Measurements from ENCODE around the gene FAM107A. TPM values are rescaled to one million over a fixed set of nuclear protein-coding genes. Genes with fewer than 3 reads are reported as not detected.

FAM107A gene
- total and polyA plus RNA-seq, 2 of the 4 experiments (the other 2 are of a cell fraction), result not detected

DNA sequence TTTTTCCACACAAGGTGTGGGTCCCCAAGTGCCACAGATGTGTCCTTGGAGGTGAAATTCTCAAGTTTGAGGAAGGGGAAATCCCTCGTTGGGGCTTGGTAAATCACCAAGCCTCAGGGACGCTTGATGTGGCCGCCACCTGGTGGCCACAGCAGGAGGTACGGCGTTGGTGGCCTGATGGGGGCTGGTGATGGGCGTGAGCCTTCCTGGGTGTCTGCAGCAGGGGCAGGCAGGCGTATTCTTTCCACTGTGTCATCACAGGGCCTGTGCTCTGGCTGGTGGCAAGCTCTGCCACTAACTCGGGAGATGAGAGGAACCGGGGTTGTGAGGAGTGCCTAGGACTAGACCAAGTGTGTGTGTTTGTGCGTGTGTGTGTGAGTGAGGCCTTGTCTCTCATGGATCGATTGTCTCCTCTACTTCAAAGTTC lies 44.4 kb downstream of the FAM107A start:
- peak overlapping the region; percentile 49; the same call in 1 of the 2 replicates for H3K4ac ChIP-seq (ENCODE audit: low read depth, low read length)
- H2BK15ac ChIP-seq (ENCODE audit: low read depth, low read length), result no peak overlapping the region
- H2BK120ac ChIP-seq (ENCODE audit: low read depth, low read length), result no peak overlapping the region
- H2BK5ac ChIP-seq (ENCODE audit: low read depth, low read length, poor library complexity, severe bottlenecking), result no peak overlapping the region
- peak overlapping the region in 1 of 2 experiments; percentile 85; a peak in 2 of 4 replicates for H4K8ac ChIP-seq (ENCODE audit: low read depth in 2 of 2, low read length in 2 of 2)
- H3K18ac ChIP-seq (ENCODE audit: low read depth, low read length), result no peak overlapping the region
- intact Hi-C loops (cut with micrococcal nuclease), result loop anchor here (1.0 to 5.0 kb wide), 5 partner anchors 41 to 227 kb away; partner anchors contain the start of genes HTD2, KCTD6, PDHB and RPP14
- H2AK9ac ChIP-seq (replicated peaks; ENCODE audit: low read depth, low read length, poor library complexity), result peak overlapping the region; percentile 59
- peaks cover 3% of the 10 kb centered on the region; the same call in 1 of the 2 replicates for H3K36me3 ChIP-seq (ENCODE audit: control insufficient read depth, insufficient read depth, low read length)
- dilution Hi-C loops (cut with HindIII; ENCODE audit: low sequenced_read_pairs, unreplicated experiment), result no loop called here
- H3K4me3 ChIP-seq (ENCODE audit: insufficient read depth, low read depth, low read length), result no peak overlapping the region
- H3K56ac ChIP-seq (ENCODE audit: extremely low read depth, insufficient read depth, low read length), result no peak overlapping the region
- H3K27me3 ChIP-seq (ENCODE audit: control insufficient read depth, insufficient read depth, low read length), result no peaks in the 10 kb centered on the region
- no peak overlapping the region for H3K27ac ChIP-seq (ENCODE audit: insufficient read depth, low read length)
- peaks cover 18% of the 10 kb centered on the region for H3K4me1 ChIP-seq (ENCODE audit: control insufficient read depth, insufficient read depth, low read length)
- 0 out of 2 replicates have a peak overlapping the region, but pooled peaks have one; percentile 51 for H3K14ac ChIP-seq (replicated peaks; ENCODE audit: low read depth, low read length)
- H3K23ac ChIP-seq (ENCODE audit: low read depth, low read length), result no peak overlapping the region
- peak overlapping the region; percentile 89 for H4K5ac ChIP-seq (ENCODE audit: low read depth, low read length)
- H3K79me1 ChIP-seq (ENCODE audit: low read depth in 1 of 2, low read length in 2 of 2), result no peaks in the 10 kb centered on the region
- TF ChIP-seq RAD21 (IDR thresholded peaks at IDR 0.05; ENCODE audit: low read length), result peak; percentile 92
- no peak for TF ChIP-seq MXI1 (IDR thresholded peaks at IDR 0.05; ENCODE audit: borderline replicate concordance, low read depth, low read length)
- TF ChIP-seq, protein P1, sequence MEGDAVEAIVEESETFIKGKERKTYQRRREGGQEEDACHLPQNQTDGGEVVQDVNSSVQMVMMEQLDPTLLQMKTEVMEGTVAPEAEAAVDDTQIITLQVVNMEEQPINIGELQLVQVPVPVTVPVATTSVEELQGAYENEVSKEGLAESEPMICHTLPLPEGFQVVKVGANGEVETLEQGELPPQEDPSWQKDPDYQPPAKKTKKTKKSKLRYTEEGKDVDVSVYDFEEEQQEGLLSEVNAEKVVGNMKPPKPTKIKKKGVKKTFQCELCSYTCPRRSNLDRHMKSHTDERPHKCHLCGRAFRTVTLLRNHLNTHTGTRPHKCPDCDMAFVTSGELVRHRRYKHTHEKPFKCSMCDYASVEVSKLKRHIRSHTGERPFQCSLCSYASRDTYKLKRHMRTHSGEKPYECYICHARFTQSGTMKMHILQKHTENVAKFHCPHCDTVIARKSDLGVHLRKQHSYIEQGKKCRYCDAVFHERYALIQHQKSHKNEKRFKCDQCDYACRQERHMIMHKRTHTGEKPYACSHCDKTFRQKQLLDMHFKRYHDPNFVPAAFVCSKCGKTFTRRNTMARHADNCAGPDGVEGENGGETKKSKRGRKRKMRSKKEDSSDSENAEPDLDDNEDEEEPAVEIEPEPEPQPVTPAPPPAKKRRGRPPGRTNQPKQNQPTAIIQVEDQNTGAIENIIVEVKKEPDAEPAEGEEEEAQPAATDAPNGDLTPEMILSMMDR (conservative IDR thresholded peaks at IDR 0.05; ENCODE audit: low read depth, low read length), result peak; percentile 95
- no peak for TF ChIP-seq NFE2L2 (IDR thresholded peaks at IDR 0.05; ENCODE audit: low read depth, low read length)
- TF ChIP-seq, protein P2, sequence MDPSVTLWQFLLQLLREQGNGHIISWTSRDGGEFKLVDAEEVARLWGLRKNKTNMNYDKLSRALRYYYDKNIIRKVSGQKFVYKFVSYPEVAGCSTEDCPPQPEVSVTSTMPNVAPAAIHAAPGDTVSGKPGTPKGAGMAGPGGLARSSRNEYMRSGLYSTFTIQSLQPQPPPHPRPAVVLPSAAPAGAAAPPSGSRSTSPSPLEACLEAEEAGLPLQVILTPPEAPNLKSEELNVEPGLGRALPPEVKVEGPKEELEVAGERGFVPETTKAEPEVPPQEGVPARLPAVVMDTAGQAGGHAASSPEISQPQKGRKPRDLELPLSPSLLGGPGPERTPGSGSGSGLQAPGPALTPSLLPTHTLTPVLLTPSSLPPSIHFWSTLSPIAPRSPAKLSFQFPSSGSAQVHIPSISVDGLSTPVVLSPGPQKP (IDR thresholded peaks at IDR 0.05; ENCODE audit: borderline replicate concordance, low read depth, low read length), result no peak
- TF ChIP-seq SMC3 (IDR thresholded peaks at IDR 0.05; ENCODE audit: low read depth, low read length), result peak; percentile 93
- peak; percentile 64 for TF ChIP-seq MAZ (IDR thresholded peaks at IDR 0.05; ENCODE audit: borderline replicate concordance, low read depth, low read length)
- no peak for TF ChIP-seq RCOR1 (IDR thresholded peaks at IDR 0.05; ENCODE audit: insufficient replicate concordance, low read length)
- TF ChIP-seq, protein P3, sequence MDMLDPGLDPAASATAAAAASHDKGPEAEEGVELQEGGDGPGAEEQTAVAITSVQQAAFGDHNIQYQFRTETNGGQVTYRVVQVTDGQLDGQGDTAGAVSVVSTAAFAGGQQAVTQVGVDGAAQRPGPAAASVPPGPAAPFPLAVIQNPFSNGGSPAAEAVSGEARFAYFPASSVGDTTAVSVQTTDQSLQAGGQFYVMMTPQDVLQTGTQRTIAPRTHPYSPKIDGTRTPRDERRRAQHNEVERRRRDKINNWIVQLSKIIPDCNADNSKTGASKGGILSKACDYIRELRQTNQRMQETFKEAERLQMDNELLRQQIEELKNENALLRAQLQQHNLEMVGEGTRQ (IDR thresholded peaks at IDR 0.05; ENCODE audit: low read depth, low read length), result no peak
- TF ChIP-seq MAFK (IDR thresholded peaks at IDR 0.05; ENCODE audit: low read depth, low read length), result no peak
- H3K9me1 ChIP-seq (ENCODE audit: insufficient read depth, low read length), result peaks cover 3% of the 10 kb centered on the region; the same call in 1 of the 2 replicates
- H2AK5ac ChIP-seq (ENCODE audit: low read depth, low read length), result peak overlapping the region; percentile 59; the same call in 1 of the 2 replicates
- 0 out of 2 replicates have a peak overlapping the region, but pooled peaks have one; percentile 67 for H4K91ac ChIP-seq (ENCODE audit: insufficient read depth, low read depth, low read length)
- DNase-seq, result peak; percentile 65
- H3K9me3 ChIP-seq (ENCODE audit: control insufficient read depth, insufficient read depth, low read length), result no peaks in the 10 kb centered on the region
- H2BK20ac ChIP-seq (ENCODE audit: low read depth, low read length), result peak overlapping the region; percentile 76; the same call in 1 of the 2 replicates
- ATAC-seq (ENCODE audit: low read depth), result peak; percentile 81
- H2AFZ ChIP-seq (replicated peaks; ENCODE audit: low read length, poor library complexity), result peak overlapping the region; percentile 87
- CTCF ChIA-PET, result no interaction called here
- in situ Hi-C loops (cut with MboI; ENCODE audit: low sequenced_read_pairs), result loop anchor here (5.0 kb wide), 1 partner anchor 206 kb away; no protein-coding TSS in a partner anchor
- H4K20me1 ChIP-seq (ENCODE audit: insufficient read depth, low read length), result no peaks in the 10 kb centered on the region
- no CpG with 5 or more reads among the region's 11 CpGs for WGBS, 2 experiments (ENCODE audit: extremely low coverage in 2 of 2, insufficient read length in 1 of 2)
- H3K9ac ChIP-seq (ENCODE audit: low read depth, low read length), result peak overlapping the region; percentile 46; the same call in 1 of the 2 replicates
- POLR2A ChIA-PET (ENCODE audit: unreplicated experiment), result no interaction called here
- no TSS peak for BruUV-seq (replicated peaks)
- no peak overlapping the region for H3K4me2 ChIP-seq (ENCODE audit: low read depth, low read length)

Data from IMR-90 (cell line).